Transverse colon (tissue), 4 donors: Measurements from ENCODE around the gene SPTBN1. TPM values are rescaled to one million over a fixed set of nuclear protein-coding genes. Genes with fewer than 3 reads are reported as not detected.
A peak's percentile ranks its signal among the peaks of the same experiment; 100 is the strongest.

ENCODE experiments used
- DNase-seq: peaks from one replicate; pipeline ENCODE4 v3.0.0-alpha.2; 2019
- H3K27ac ChIP-seq, 4 donors: fragments of 200-600 bp; sonication (generic); 2 replicates each; pipeline ENCODE4 v1.5.1; 2016 to 2018; ENCODE audit warnings: inconsistent platforms in 4 of 4
- H3K27me3 ChIP-seq: fragments of 200-600 bp; sonication (generic); 2 replicates; pipeline ENCODE4 v1.5.1; 2017; ENCODE audit warnings: inconsistent platforms
- H3K36me3 ChIP-seq, 4 donors: fragments of 200-600 bp; sonication (generic); 2 replicates each; pipeline ENCODE4 v1.5.1; 2017 to 2019; ENCODE audit warnings: inconsistent platforms in 4 of 4
- H3K4me1 ChIP-seq, 4 donors: fragments of 200-600 bp; sonication (generic); 2 replicates each; pipeline ENCODE4 v1.5.1; 2017 to 2020; ENCODE audit warnings: inconsistent platforms in 4 of 4
- H3K4me3 ChIP-seq, 4 donors: fragments of 200-600 bp; sonication (generic); 1 replicate in 1 of 4; 2 replicates in 3 of 4; pipeline versions ENCODE4 v1.5.1 to v1.6.1; 2017 to 2019; ENCODE audit warnings: inconsistent platforms in 4 of 4
- H3K9me3 ChIP-seq, 2 donors: fragments of 200-600 bp; sonication (generic); 2 replicates each; pipeline ENCODE4 v1.5.1; 2017 to 2019; ENCODE audit warnings: inconsistent platforms in 2 of 2
- CTCF ChIP-seq, 5 experiments: fragments of 200-600 bp in 3 of 5; fragments of 450-650 bp in 2 of 5; sonication (generic) in 3 of 5; IDR thresholded peaks; 1 replicate in 2 of 5; 2 replicates in 3 of 5; pipeline ENCODE4 v1.5.1; 2016 to 2017; ENCODE audit warnings: antibody characterized with exemption in 5 of 5, inconsistent platforms in 3 of 5, mild to moderate bottlenecking in 2 of 5, moderate library complexity in 1 of 5
- EP300 ChIP-seq: sonication (generic); formaldehyde crosslinking; IDR thresholded peaks from one replicate; pipeline ENCODE4 v1.6.1; 2017; ENCODE audit warnings: antibody characterized with exemption, low read depth
- POLR2A ChIP-seq: fragments of 450-650 bp; IDR thresholded peaks from one replicate; pipeline ENCODE4 v1.6.1; 2016; ENCODE audit warnings: antibody characterized with exemption, mild to moderate bottlenecking, moderate library complexity
- POLR2AphosphoS5 ChIP-seq, 3 donors: sonication (generic); formaldehyde crosslinking; IDR thresholded peaks; one replicate each; pipeline ENCODE4 v1.6.1; 2016; ENCODE audit warnings: antibody characterized with exemption in 3 of 3
- WGBS, 2 donors: methylation state at CpG; one replicate each; pipeline ENCODE4 v1.1.5; 2018; ENCODE audit warnings: low coverage in 1 of 2; 5-methylcytosine and 5-hydroxymethylcytosine counted together
- in situ Hi-C, 4 donors: fragments of 200-750 bp; cut with MboI; loops; one replicate each; pipeline versions ENCODE4 v1.15.0 to v1.15.1; 2017; ENCODE audit warnings: low sequenced_read_pairs in 3 of 4, low pct_ligation_motif_present in 1 of 4, low pct_unique_long_range_greater_than_20kb in 1 of 4
- intact Hi-C: fragments of 100-400 bp; cut with DNase I; formaldehyde crosslinking; loops from one replicate; pipeline ENCODE4 v1.15.1; 2023; ENCODE audit warnings: low total_unique reads
- total RNA-seq, 4 donors: library from RNA; depleted of rRNA; stranded (reverse); fragments of >200 nt; gene quantifications; one replicate each; pipeline ENCODE4 v1.1.0, GENCODE V29; 2016

Gene SPTBN1
- total RNA-seq, 4 donors from 2014 or later: 269 to 301 (median 285) TPM

- WGBS, 2 donors: 68 to 71% methylated on average over 2 of the region's 2 CpGs
- no peak for DNase-seq
- in situ Hi-C loops: no loop called here
- intact Hi-C loops: no loop called here
- Histone ChIP-seq H3K4me3 (no peak overlapping the region), H3K36me3 (no peaks in the 10 kb centered on the region), H3K27ac (peak overlapping the region in 3 of 4 donors; percentile 44 to 50 (median 46)), H3K4me1 (peaks cover 0 to 22% (median 9%) of the 10 kb centered on the region in 4 donors), H3K27me3 (peaks cover 14% of the 10 kb centered on the region), H3K9me3 (no peaks in the 10 kb centered on the region)
- TF ChIP-seq CTCF (IDR thresholded peaks at IDR 0.05): no peak
- no peak for TF ChIP-seq POLR2A
- TF ChIP-seq POLR2AphosphoS5 (IDR thresholded peaks at IDR 0.05): no peak
- TF ChIP-seq EP300: no peak
Observed at GRCh38 chr2:54464341-54464740, 8.2 kb downstream of the SPTBN1 start.

DNA sequence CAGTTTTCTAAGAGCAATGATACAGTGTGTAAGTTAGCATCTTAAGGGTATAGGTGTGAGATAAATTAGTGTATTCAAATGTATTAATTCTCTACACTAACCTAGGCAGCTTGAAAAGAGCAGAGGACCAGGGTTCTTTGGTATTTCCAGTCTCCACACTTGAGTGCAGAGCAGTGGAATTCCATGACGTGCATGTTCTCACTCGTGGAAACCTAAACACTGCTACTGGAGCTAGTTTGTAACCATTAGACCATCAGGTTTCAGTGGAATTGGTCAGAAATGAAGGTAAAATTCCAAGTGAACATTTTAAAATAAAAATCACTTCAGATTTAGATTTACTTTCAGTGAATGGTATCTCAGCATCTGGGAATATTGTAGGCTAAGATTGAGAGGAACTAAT is 9.0 kb downstream of the SPTBN1 start:
- no peak overlapping the region for H3K4me3 ChIP-seq
- in situ Hi-C loops: no loop called here
- 66 to 86% methylated on average over 2 of the region's 2 CpGs for WGBS, 2 donors
- H3K9me3 ChIP-seq: no peaks in the 10 kb centered on the region
- DNase-seq: no peak
- TF ChIP-seq POLR2A (no peak), EP300 (no peak), CTCF (IDR thresholded peaks at IDR 0.05) (no peak), POLR2AphosphoS5 (IDR thresholded peaks at IDR 0.05) (no peak)
- H3K36me3 ChIP-seq: no peaks in the 10 kb centered on the region
- peaks cover 6% of the 10 kb centered on the region for H3K27me3 ChIP-seq
- intact Hi-C loops: no loop called here
- peaks cover 0 to 30% (median 12%) of the 10 kb centered on the region in 4 donors for H3K4me1 ChIP-seq
- H3K27ac ChIP-seq: peak overlapping the region in 3 of 4 donors; percentile 44 to 50 (median 46)

DNA sequence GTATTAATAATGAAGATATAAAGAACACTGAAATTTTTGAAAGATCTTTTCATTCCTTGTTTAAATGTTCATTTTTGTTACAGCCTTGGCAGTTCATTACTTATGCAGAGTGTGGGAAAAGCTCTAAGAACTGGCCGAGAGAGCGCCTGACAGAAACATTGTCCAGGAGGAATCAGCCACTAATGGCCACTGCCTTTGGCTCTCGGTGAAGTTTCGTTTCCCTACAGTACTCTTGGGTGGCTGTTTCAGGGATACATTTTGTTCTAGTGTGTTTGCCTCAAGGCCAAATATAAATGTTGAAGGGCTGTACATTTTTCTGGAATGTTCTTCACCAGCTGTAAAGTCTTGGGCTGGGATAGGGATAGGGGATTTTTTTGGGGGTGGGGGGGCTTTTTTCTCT is 10.7 kb downstream of the SPTBN1 start:
- intact Hi-C loops (no loop called here), in situ Hi-C loops (no loop called here)
- H3K9me3 ChIP-seq: no peaks in the 10 kb centered on the region
- no peak overlapping the region for H3K4me3 ChIP-seq
- no peaks in the 10 kb centered on the region for H3K27me3 ChIP-seq
- H3K27ac ChIP-seq: peak overlapping the region; percentile 53 to 66 (median 62)
- WGBS, 2 donors: 67 to 74% methylated on average over 4 of the region's 4 CpGs
- no peak for DNase-seq
- no peak for TF ChIP-seq CTCF (IDR thresholded peaks at IDR 0.05)
- TF ChIP-seq POLR2AphosphoS5 (IDR thresholded peaks at IDR 0.05): peak; percentile 28 to 53 (median 41)
- H3K36me3 ChIP-seq: no peaks in the 10 kb centered on the region
- peaks cover 3 to 43% (median 15%) of the 10 kb centered on the region in 4 donors for H3K4me1 ChIP-seq

GRCh38 chr2:54468673-54469072 is 12.5 kb downstream of the SPTBN1 start:
- H3K4me1 ChIP-seq: peaks cover 3 to 48% (median 14%) of the 10 kb centered on the region in 4 donors
- H3K27ac ChIP-seq: peak overlapping the region in 3 of 4 donors; percentile 7 to 38 (median 27)
- H3K9me3 ChIP-seq: no peaks in the 10 kb centered on the region
- DNase-seq: no peak
- 72 to 75% methylated on average over 2 of the region's 2 CpGs for WGBS, 2 donors
- no peak overlapping the region for H3K4me3 ChIP-seq
- intact Hi-C loops (no loop called here), in situ Hi-C loops (no loop called here)
- no peaks in the 10 kb centered on the region for H3K27me3 ChIP-seq
- H3K36me3 ChIP-seq: no peaks in the 10 kb centered on the region
- TF ChIP-seq POLR2AphosphoS5 (IDR thresholded peaks at IDR 0.05) (no peak), CTCF (IDR thresholded peaks at IDR 0.05) (no peak), POLR2A (no peak), EP300 (no peak)
